HG02840 (cell line): ENCODE data around the gene XPNPEP2.

ENCODE experiments used
- ATAC-seq: cut with Tn5 transposase; IDR thresholded peaks from one replicate; pipeline ENCODE4 v1.9.1; 2021; ENCODE audit warnings: mild to moderate bottlenecking, moderate library complexity, moderate number of reproducible peaks; ENCODE audit not compliant: unreplicated experiment, low FRiP score

XPNPEP2 gene

DNA sequence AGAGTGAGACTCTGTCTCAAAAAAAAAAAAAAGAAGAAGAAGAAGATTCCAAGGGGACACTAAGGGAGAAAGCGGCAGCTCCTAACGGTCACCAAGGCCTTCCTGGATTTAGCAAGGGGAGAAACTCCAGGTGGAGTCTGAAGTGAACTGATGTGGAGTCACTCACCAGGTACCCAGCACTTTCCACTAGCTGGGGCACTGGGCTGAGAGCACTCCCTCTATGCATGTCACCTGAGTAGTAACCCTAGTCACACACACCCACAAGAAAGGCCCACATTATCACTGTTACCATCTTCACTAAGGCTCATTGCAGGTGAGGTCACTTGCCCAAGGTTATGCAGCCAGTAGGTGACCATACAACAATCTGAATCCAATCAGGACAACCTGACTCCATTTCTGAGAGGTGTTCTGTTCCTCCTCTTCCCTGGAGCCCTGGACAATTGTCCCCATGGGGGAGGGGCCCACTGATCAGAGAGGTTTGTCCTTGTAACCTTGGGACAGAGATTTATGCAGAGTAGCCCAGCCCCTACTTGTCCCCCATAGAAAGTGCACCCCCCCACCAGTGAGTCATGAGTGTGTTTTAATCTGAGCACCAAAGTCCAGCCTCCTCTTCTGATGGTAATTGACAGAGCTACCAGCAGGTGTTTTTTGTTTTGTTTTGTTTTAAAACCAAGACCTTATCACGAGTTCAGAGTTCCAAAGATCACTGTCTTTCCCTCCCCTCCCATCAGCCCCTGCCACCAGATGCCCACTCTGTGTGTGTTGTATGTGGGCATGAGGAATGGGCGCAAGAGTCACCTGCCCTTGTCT is 35.1 kb downstream of the XPNPEP2 start:
- ATAC-seq: no peak

GRCh38 chrX:129777218-129778030 is 38.6 kb downstream of the XPNPEP2 start:
- ATAC-seq: no peak

DNA sequence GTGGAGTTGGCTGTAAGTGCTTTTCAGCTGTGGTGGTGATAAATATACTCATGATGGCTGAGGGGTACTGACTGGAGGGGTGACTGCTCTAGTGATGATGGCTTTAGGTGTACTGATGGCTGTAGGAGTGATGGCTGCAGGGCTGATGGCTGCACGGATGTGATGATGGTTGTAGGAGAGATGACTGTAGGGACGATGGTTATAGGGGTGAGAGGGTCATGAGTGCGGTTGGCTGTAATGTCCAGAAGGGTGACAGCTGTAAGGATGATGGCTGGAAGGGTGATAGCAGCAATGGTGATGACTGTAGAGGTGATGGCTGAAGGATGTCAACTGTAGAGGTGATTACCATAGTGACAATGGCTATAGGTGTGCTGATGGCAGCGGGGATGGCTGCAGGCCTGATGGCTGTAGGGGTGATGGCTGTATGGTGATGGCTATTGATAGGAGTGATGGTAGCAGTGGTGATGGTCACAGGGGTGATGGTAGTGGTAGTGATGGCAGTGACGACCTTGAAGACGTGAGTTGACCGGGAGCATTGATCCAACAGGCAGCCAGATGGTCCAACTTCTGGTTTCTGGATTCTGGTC is 40.4 kb downstream of the XPNPEP2 start:
- ATAC-seq: no peak

DNA sequence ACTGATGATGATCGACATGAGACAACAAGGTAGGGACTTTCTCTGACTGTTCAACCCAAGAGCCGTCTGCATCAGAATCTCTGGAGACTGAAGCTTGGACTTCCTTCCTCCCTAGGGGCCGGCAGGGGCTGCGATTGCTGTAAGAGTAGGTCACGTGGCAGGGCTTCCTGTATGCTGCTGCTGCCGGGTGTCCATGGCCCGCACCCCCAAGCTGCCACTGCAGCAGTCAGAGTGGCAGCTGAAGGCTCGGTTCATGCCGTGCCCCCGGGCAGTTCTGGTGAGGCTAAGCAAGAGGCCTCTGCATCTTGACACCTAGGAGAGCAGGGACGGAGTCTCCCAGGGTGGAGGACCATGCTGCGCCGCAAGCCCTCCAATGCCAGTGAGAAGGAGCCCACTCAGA is 41.0 kb downstream of the XPNPEP2 start, which contains the start of gene SASH3:
Gene SASH3, plus strand, starts transcription at position 203 of the 400 bp plus-strand sequence. Its CDS starts 149 bp downstream, at position 352.
- ATAC-seq: no peak

DNA sequence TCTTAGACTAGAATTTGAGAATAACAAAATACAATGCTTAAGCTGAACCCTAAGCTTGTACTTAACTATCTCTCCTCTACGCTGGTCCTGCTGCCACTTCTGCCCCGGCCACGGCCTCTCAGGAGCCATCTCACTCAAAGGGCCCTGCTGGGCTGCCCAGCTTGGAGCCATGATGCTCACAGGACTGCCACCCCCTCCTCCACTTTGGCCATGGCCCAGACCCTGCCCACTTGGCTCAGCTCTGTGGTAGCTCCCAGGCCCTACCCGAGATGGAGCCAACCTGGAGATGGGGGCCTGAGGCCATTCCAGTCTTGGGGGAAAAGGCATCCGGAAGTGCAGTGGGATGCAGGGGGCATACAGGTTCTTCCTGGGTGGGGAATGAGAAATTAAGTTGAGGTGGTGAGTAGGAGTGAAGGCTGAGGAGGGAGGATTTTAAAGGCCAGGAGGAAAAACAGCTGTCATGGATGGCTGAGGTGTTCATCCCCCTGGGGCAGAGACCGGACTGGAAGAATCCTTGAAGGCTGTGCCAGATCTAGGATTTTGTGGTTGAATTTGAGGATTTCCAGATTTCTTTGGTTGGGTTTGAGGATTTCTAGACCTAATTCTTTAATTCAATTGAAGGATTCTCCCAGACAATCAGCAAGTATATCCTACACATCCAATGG is 41.8 kb downstream of the XPNPEP2 start:
- ATAC-seq: no peak

- ATAC-seq: peak; percentile 66
Measured at GRCh38 chrX:129781134-129781672, 42.4 kb downstream of the XPNPEP2 start.

- ATAC-seq: no peak
Measured at GRCh38 chrX:129781680-129782495, 43.1 kb downstream of the XPNPEP2 start.

- no peak for ATAC-seq
Measured at GRCh38 chrX:129782706-129783105, 43.9 kb downstream of the XPNPEP2 start.

GRCh38 chrX:129783291-129783713 is 44.5 kb downstream of the XPNPEP2 start:
- no peak for ATAC-seq

GRCh38 chrX:129784371-129784770 is 45.6 kb downstream of the XPNPEP2 start:
- no peak for ATAC-seq

- no peak for ATAC-seq
Measured at GRCh38 chrX:129785160-129785947, 46.6 kb downstream of the XPNPEP2 start.

DNA sequence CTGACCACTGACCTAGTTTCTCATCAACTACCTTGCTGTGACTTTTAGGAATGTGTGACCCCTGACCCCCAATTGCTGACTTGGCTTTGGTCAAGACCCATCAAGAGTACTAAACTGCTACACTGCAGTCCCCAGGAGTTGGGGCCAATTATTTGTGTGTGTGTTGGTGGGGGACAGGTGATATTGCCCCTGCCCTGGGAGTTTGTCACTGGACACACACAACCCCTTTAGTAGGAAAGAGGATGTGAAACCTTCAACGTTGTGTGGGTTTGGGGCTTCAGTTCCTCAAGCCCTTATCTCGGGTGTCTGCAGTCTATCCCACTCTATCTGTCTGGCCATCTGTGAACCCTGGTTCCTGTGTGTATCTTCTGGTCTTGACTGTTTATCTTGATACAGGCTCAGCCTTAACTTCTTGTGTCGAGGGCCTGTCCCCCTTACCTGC is 47.5 kb downstream of the XPNPEP2 start:
- ATAC-seq: peak; percentile 81

GRCh38 chrX:129787336-129788055 is 48.7 kb downstream of the XPNPEP2 start:
- ATAC-seq: no peak

DNA sequence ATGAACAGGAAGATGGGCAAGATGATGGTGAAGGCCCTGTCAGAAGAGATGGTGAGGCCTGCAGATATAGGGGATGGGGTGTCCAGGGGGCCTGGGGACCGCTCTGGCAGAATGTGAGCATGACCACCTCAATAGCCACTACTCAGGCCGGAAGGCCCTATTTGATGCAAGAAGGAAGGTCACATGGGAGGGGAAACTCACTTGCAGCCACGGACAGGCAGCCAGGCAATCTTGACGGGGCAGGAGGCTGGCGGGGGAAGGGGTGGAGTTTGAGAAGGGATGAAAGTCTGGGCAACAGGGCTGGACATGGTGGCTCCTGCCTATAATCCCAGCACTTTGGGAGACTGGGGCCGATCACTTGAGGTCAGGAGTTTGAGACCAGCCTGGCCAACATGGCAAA is 49.7 kb downstream of the XPNPEP2 start:
- ATAC-seq: no peak

- no peak for ATAC-seq
Measured at GRCh38 chrX:129790146-129790545, 51.4 kb downstream of the XPNPEP2 start.

DNA sequence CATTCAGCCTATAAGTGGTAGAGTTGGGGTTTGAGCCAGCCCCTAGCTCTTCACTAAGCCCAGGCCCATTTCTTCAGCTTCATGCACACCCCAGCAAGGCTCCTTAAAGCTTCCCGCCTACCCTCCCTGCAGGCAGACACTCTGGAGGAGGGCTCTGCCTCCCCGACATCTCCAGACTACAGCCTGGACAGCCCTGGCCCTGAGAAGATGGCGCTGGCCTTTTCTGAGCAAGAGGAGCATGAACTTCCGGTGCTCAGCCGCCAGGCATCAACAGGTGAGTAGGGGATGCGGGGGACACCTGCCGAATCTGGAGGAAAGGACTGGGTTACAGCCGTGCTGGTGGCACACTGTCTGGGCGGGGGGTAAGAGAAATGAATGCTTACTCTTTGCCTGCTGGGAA is 52.0 kb downstream of the XPNPEP2 start:
- no peak for ATAC-seq

DNA sequence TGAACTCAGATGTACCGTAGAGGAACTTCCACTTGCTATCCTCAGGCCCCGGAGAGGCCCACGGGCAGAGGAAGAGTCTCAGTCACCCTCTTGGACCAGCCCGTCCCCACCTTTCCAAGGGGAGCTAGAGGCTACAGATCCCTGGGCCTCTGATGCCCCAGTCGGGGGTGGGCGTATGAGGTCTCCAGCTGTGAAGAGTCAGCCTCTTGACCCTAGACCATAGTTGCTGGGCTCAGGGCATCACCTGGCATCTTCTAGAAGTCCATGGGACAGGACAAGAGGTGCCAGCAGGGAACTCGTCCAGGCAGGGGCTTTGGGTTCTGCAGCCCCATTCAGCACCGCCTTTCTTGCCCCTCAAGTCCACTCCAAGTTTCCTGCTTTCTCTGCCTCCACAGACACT is 52.6 kb downstream of the XPNPEP2 start:
- ATAC-seq: no peak

GRCh38 chrX:129791961-129792570 is 53.3 kb downstream of the XPNPEP2 start:
- no peak for ATAC-seq
